PFSK-1 (cell line): Measurements from ENCODE around the gene OOSP4B.

Experiments
- FOXP2 ChIP-seq: optimal IDR thresholded peaks from 2 replicates; pipeline ENCODE3; 2011; ENCODE audit warnings: borderline replicate concordance, control low read depth, inconsistent platforms; ENCODE audit not compliant: insufficient read depth; ENCODE audit errors: extremely low read length, extremely low read depth
- POLR2AphosphoS5 ChIP-seq: IDR thresholded peaks from 2 replicates; pipeline ENCODE4 v1.6.1; 2012; ENCODE audit warnings: low read depth, mild to moderate bottlenecking, control low read depth, low read length, moderate library complexity
- SIN3A ChIP-seq: IDR thresholded peaks from 2 replicates; pipeline ENCODE4 v1.6.1; 2012; ENCODE audit warnings: mild to moderate bottlenecking, low read length, moderate library complexity, borderline replicate concordance; ENCODE audit not compliant: insufficient read depth
- TAF1 ChIP-seq: IDR thresholded peaks from 2 replicates; pipeline ENCODE4 v1.6.1; 2012; ENCODE audit warnings: low read length, control low read depth, borderline replicate concordance; ENCODE audit not compliant: insufficient read depth
- TF ChIP-seq, protein P1 (sequence below), 2 experiments: IDR thresholded peaks; 2 replicates each; pipeline versions ENCODE4 v1.6.1 to v1.8.0; 2011 to 2012; ENCODE audit warnings: low read depth in 2 of 2, low read length in 2 of 2, control low read depth in 1 of 2, inconsistent platforms in 1 of 2, mild to moderate bottlenecking in 1 of 2, moderate library complexity in 1 of 2; ENCODE audit not compliant: insufficient read depth in 1 of 2

OOSP4B gene

DNA sequence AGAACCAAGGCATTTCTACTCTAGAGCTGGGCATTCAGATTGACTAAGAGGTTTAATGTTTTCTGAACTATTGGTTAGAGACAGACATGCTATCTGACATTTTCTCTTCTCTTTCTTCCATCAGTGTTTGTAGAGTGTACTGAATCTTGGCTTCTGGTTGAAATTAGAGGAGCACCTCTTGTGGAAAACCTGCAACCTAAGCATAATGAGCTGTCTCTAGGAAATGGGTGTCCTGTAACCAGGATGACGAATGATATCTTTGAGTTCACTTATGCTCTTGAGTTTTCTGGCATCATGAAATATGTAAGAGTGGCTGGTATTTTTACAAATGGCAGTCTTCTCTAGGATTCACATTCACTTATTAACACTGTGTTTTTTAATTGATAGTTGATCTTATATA is 33.8 kb upstream of the OOSP4B start:
- TF ChIP-seq FOXP2: no peak
- TF ChIP-seq, protein P1, sequence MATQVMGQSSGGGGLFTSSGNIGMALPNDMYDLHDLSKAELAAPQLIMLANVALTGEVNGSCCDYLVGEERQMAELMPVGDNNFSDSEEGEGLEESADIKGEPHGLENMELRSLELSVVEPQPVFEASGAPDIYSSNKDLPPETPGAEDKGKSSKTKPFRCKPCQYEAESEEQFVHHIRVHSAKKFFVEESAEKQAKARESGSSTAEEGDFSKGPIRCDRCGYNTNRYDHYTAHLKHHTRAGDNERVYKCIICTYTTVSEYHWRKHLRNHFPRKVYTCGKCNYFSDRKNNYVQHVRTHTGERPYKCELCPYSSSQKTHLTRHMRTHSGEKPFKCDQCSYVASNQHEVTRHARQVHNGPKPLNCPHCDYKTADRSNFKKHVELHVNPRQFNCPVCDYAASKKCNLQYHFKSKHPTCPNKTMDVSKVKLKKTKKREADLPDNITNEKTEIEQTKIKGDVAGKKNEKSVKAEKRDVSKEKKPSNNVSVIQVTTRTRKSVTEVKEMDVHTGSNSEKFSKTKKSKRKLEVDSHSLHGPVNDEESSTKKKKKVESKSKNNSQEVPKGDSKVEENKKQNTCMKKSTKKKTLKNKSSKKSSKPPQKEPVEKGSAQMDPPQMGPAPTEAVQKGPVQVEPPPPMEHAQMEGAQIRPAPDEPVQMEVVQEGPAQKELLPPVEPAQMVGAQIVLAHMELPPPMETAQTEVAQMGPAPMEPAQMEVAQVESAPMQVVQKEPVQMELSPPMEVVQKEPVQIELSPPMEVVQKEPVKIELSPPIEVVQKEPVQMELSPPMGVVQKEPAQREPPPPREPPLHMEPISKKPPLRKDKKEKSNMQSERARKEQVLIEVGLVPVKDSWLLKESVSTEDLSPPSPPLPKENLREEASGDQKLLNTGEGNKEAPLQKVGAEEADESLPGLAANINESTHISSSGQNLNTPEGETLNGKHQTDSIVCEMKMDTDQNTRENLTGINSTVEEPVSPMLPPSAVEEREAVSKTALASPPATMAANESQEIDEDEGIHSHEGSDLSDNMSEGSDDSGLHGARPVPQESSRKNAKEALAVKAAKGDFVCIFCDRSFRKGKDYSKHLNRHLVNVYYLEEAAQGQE (IDR thresholded peaks at IDR 0.05; ENCODE audit: insufficient read depth in 1 of 2, low read depth in 2 of 2, low read length in 2 of 2): no peak
- TF ChIP-seq TAF1: no peak
- no peak for TF ChIP-seq SIN3A
- no peak for TF ChIP-seq POLR2AphosphoS5

DNA sequence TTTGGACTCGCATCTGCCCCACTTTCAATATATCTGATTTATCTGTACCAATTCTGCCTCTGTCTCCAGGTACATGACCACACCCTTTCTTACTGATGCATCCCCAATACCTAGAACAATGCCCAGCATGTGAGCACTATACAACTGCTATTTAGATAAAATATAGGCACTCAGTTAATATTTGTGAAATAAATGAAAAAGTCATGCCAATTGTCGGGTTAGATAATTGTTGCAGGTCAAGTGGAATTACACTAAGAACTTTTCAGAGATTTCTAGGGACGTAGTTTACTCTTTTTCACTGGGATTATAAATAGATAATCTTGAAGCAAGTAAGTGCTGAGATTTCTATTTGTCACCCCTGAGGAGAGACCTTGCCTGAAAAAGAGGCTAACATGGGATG is 32.6 kb upstream of the OOSP4B start:
- no peak for TF ChIP-seq FOXP2
- TF ChIP-seq POLR2AphosphoS5: no peak
- TF ChIP-seq, protein P1 (IDR thresholded peaks at IDR 0.05; ENCODE audit: insufficient read depth in 1 of 2, low read depth in 2 of 2, low read length in 2 of 2): no peak
- no peak for TF ChIP-seq TAF1
- TF ChIP-seq SIN3A: no peak

DNA sequence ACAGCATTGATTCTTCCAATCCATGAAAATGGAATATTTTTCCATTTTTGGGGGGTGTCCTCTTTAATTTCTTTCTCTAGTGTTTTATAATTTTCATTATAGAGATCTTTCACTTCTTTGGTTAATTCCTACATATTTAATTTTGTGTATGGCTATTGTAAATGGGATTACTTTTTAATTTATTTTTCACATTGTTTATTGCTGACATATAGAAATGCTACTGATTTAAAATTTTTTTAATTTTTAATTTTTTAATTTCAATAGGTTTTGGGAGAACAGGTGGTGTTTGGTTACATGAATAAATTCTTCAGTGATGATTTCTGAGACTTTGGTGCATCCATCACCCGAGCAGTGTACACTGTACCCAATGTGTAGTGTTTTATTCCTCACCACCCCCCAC is 26.6 kb upstream of the OOSP4B start:
- TF ChIP-seq SIN3A: no peak
- TF ChIP-seq, protein P1 (IDR thresholded peaks at IDR 0.05; ENCODE audit: insufficient read depth in 1 of 2, low read depth in 2 of 2, low read length in 2 of 2): no peak
- no peak for TF ChIP-seq POLR2AphosphoS5
- TF ChIP-seq FOXP2: no peak
- TF ChIP-seq TAF1: no peak

DNA sequence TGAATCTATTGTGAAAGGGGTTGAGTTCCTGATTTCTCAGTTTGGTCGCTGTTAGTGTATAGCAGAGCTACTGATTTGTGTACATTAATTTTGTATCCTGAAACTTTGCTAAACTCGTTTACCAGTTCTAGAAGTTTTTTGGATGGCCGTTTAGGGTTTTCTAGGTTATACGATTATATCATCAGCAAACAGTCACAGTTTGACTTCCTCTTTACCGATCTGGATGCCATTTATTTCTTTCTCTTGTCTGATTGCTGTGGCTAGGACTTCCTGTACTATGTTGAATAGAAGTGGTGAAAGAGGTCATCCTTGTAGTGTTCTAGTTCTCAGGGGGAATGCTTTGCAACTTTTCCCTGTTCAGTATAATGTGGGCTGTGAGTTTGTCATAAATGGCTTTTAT is 24.6 kb upstream of the OOSP4B start:
- TF ChIP-seq, protein P1 (IDR thresholded peaks at IDR 0.05; ENCODE audit: insufficient read depth in 1 of 2, low read depth in 2 of 2, low read length in 2 of 2): no peak
- TF ChIP-seq POLR2AphosphoS5 (no peak), FOXP2 (no peak), TAF1 (no peak), SIN3A (no peak)

DNA sequence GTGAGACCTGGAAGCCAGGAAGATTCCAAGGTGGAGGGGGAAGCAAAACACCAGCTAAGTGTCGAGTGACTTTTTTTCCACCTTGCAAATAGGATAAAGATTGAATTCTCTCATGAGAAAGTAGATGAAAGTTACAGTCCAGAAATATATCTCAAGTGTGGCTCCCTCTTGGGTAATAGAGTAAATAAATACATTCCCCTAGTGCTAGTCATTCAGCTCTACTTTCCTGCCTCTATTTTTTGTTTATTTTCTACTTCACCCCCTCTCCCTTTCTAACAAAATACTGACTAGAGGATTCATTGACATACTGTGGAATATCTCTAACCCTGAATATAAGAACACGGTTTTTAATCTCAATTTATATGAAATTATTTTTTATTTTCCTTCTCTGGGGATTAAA is 19.2 kb upstream of the OOSP4B start:
- TF ChIP-seq, protein P1 (IDR thresholded peaks at IDR 0.05; ENCODE audit: insufficient read depth in 1 of 2, low read depth in 2 of 2, low read length in 2 of 2): no peak
- TF ChIP-seq SIN3A (no peak), TAF1 (no peak), FOXP2 (no peak), POLR2AphosphoS5 (no peak)
